ENCODE results near the gene SLC5A10.
"Not testable (repeated sequence)": the region's sequence is repeated elsewhere in the genome, so short reads cannot be mapped to it uniquely, and the experiment has no call there.

SLC5A10 gene

DNA sequence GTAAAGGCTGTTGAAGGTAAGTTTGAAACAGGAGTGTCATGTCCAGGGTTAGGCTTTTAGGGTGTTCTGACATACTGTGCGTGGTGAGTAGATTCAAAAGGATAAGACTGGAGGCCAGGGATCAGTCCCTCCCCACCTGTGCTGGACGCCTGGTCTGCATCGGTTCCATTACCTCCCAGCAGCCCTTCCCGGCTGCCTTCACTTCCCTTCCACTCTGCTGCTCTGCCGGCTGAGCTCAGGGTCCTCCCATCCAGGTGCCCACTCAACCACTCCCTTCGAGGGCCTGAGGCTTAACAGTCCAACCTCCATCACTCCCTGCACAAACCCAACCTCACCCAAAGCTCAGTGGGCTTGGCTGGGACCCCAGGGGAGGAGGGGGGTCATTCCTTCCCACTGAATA, 4.1 kb upstream of the SLC5A10 start:
- DNase-seq (ENCODE audit: low read depth), result no peak

GRCh38 chr17:18948476-18949006, 3.4 kb upstream of the SLC5A10 start:
- no peak for DNase-seq (ENCODE audit: low read depth)

DNA sequence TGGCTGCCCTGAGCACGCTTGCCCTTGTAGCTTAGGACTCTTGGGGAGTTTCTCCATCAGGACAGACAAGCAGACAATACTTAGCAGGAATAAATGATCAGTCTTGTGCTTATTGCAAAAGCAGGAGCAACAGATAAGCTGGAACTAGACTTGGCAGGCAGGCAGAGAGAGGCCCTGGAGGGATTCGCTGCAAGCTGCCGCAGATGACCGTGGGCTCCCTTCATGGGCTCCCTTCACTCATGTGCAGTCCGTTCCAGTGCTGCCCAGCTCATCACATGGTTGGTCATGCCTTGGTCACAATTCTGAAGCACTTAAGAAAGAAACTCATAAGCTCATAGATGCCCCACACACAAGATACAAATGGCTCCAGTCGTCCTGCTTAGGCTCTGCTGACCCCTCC, 2.4 kb upstream of the SLC5A10 start:
- DNase-seq (ENCODE audit: low read depth), result no peak

GRCh38 chr17:18950346-18950745, 1.6 kb upstream of the SLC5A10 start:
- no peak for DNase-seq (ENCODE audit: low read depth)

DNA sequence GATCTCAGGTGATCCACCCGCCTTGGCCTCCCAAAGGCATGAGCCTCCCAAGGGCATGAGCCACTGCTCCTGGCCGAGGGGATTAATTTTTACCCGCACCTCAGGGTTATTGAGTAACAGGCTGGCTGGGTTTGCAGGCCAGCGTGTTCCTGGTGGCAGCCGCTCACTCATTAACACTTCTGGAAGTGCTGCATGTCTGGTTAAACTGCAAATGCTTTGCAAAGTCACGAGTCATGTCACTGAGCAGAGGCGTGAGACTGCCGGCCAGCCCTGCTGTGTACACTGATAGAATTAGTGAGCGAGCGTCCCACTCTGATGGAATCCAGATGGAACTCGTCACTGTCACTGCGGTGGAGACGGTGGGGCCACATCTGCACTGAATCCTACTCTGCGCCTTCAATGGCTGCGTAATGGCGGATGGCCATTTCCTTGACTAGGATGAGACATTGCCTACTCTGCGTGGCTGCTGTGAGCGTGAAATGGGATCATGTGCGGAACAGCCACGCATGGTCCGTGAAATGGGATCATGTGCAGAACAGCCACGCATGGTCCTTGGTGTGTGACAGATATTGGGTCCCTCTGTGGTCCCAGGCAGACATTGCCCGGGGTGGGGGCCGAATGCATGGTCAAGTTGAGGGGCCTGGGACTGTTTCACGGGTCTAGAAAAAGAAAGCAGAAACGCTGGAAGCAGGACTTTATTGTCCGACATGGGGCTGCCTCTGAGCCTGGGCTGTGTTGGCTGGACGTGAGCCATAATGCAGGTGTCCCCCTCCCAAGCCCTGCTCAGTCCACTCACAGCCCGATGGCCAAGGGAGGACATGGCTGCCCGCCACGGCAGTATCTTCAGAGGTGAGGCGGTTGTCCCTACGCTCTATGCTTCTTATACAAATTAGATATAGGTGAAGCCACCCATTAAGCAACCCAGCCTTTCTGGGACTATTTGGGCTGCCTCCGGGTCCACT, 740 bp upstream of the SLC5A10 start:
- DNase-seq (ENCODE audit: low read depth), result no peak

DNA sequence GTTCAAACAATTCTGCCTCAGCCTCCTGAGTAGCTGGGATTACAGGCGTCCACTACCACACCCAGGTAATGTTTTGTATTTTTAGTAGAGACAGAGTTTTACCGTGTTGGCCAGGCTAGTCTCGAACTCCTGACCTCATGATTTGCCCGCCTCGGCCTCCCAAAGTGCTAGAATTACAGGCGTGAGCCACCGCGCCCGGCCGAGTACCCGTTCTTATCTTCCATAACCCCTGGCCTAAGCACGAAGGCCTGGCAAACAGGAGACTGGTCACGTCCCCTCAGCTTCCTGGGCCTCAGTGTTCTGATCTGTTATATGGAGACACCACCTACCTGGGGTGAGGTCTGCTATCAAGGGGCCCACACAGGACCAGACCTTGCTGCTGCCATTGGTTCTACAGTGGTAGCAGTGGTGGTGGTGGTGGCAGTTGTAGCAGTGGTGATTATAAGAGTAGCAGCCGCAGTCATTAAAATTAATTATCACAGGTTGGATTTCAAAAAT, 1.3 kb downstream of the SLC5A10 start:
- DNase-seq (ENCODE audit: low read depth), result no peak

GRCh38 chr17:18954321-18954720, 2.4 kb downstream of the SLC5A10 start:
- no peak for DNase-seq (ENCODE audit: low read depth)

DNA sequence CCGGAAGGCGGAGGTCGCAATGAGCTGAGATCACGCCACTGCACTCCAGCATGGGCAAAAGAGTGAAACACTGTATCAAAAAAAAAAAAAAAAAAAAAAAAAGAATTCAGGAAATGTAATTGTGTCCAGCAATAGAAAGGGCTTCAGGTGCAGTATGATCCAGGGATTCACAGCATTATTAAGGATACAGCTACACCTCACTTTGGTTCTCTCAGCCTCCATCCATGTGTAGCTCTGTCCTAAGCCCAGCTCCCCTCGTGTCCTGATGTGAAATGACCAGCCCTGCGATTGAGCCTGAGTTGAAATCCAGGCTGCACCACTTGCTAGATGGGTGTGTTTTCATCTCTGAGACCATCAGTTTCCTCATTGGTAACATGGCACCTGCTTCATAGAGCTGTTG, 3.0 kb downstream of the SLC5A10 start:
- no peak for DNase-seq (ENCODE audit: low read depth)

- not testable (repeated sequence) for DNase-seq (ENCODE audit: low read depth)
Observed at GRCh38 chr17:18956021-18956420, 4.1 kb downstream of the SLC5A10 start.

GRCh38 chr17:18956581-18956980, 4.6 kb downstream of the SLC5A10 start:
- no peak for DNase-seq (ENCODE audit: low read depth)

- no peak for DNase-seq (ENCODE audit: low read depth)
Observed at GRCh38 chr17:18957831-18958230, 5.9 kb downstream of the SLC5A10 start.

- DNase-seq (ENCODE audit: low read depth), result no peak
Observed at GRCh38 chr17:18958611-18959010, 6.6 kb downstream of the SLC5A10 start.

DNA sequence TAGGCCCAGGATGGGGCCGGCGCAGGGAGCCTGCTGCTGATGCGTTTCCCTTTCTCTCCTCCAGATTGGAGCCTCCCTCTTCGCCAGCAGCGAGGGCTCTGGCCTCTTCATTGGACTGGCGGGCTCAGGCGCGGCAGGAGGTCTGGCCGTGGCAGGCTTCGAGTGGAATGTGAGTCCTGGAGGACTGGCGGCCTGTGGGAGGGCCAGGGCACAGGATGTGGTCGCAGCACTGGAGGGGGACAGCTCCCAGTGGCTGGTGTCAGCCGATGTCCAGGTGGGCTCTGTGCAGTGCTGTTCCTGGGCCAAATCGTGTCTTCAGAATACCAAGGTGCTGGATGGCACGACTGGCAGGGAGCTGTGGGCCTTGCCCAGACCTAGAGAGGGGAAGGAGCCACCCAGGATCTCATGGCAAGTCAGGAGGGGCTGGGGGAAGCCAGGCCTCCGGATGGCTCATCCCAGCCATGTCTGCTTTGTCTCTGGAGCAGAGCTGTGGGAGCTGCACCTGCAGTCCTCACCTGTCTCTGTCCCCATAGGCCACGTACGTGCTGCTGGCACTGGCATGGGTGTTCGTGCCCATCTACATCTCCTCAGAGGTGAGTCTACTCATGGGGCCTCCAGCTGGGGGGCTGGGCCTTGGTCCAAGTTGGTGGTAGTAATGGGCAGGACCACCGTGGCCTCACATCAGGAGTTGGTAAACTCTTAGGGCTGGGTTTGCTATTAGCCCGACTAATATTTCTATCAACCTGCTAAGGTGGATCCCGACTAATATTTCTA, 7.3 kb downstream of the SLC5A10 start:
- no peak for DNase-seq (ENCODE audit: low read depth)

- no peak for DNase-seq (ENCODE audit: low read depth)
Observed at GRCh38 chr17:18959845-18960240, 7.9 kb downstream of the SLC5A10 start.

DNA sequence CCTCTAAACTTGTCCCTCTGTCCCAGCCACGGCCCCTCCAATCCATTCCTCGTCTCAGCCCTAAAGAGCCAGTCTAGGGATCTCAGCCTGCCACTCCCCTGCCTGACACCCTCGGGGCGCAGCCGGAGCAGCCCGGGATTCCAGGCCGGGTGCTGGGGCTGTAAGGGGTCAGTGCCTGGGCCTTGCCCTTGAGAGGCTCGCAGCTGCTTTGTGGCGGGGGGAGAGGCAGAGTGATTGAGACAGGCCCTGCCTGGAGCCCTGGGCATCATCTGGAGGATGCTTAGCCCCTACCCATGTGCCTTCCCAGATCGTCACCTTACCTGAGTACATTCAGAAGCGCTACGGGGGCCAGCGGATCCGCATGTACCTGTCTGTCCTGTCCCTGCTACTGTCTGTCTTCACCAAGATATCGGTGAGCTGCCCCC, 8.3 kb downstream of the SLC5A10 start:
- DNase-seq (ENCODE audit: low read depth), result no peak

DNA sequence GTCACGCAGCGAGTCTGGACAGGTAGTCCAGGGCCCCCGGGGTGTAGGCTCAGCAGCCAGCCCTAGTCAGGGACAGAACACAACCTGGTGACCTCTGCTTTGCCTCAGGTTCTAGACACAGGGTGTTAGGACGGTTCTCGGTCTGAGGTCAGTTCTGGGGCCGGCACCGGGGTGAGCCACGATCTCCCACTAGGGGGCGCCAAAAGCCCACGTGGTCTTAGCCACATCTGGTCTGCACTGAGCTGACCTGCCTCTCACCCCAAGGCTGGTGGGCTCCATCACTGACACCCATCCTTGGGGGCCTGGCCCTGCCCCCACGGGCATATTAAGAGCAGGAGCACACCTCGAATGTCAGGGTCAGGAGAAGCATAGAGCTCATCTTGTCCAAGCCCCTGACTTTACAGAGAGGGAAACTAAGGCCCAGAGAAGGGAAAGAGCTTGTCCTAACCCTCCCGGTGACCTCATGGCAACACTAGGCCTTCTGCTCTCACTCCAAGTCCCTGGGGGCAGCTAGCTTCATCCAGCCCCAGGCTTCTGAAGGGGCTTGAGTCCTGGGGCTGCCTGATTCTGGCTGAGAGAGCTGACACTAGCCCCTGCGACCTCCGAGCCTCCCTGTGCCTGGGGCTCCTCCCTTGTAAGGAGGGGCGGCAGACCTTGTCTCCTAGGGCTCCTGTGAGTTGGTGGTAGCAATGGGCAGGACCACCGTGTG, 9.0 kb downstream of the SLC5A10 start:
- DNase-seq (ENCODE audit: low read depth), result peak; percentile 64

GRCh38 chr17:18961634-18962493, 9.9 kb downstream of the SLC5A10 start:
- no peak for DNase-seq (ENCODE audit: low read depth)

DNA sequence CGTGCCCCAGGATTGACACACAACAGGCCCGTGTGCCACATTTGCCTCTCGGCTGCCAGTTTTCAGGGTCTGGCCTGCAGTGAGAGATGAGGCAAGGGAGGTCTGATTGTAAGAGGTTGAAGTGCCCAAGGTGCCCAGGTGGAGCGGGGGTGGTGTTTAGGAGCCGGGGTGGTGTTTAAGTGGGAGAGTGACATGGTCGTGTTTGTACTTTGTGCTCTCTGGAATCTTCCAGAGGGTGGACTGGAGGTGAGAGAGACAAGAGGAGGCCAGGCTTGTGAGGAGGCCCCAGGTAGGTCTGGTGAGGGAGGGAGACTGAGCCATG, 10.5 kb downstream of the SLC5A10 start:
- no peak for DNase-seq (ENCODE audit: low read depth)

DNA sequence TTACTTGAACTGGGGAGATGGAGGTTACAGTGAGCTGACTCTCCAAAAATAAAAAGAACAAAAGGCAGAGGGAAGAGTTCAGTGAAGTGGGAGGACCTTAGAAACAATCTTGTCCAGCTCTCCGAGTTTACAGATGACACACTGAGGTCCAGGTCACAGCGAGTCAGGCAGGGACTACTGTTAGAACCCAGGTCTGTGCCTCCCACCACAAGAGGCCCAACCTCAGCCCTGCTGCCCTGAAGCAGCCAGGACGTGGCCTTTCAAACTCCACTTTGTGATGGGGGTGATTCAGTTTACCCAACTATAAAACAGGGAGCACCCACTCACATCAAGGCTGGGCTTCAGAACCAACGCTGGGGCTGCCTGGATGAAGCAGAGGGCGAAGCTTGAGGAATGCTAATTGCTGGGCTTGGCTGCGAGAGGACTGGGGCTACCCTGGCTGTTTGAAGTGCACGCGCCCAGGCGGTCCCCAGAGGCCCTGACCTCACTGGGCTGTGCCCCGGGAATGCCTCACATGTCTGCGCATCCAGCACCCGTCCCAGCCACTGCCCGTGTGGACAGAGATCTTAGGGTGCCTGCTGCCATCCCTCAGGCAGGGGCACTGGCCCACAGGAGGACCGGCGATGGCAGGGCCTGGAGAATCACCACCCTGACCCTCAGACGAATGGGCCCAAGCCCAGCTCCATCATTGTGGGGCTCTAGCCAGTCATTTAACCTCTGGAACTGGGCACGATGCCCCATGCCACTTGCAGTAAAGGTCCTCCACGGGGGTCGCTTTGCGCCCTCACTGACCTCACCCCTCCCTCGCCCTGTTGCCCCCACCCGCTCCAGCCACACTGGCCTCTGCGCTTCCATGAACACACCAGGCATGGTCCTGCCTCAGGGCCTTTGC, 11.4 kb downstream of the SLC5A10 start:
- no peak for DNase-seq (ENCODE audit: low read depth)

DNA sequence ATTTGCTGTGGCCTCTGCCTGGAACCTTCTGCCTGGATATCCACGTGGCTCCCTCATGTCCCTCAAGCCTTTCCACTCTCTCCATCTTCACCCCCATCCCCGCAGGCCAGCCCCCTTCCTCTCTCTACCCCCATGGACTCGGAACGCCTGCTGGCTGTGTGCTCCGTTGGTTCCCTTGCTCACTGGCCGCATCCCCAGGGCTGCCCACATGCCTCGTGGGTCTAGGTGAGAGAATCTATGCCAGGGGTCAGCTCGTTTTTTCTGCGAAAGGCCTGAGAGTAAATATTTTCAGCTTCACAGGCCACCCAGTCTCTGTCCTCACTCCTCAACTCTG, 12.0 kb downstream of the SLC5A10 start:
- DNase-seq (ENCODE audit: low read depth), result no peak
